Endothelial cell (in vitro differentiated cells): ENCODE results near the gene TMCC1. TPM values are rescaled to one million over a fixed set of nuclear protein-coding genes. Genes with fewer than 3 reads are reported as not detected.
"Not testable (repeated sequence)": the region's sequence is repeated elsewhere in the genome, so short reads cannot be mapped to it uniquely, and the experiment has no call there.

ENCODE experiments used
- DNase-seq: peaks from one replicate; pipeline ENCODE4 v3.0.0; 2021; ENCODE audit warnings: low spot score
- H3K27ac Mint-ChIP-seq: one replicate; pipeline ENCODE4 v1.8.0; 2021; ENCODE audit warnings: mixed read lengths, inconsistent platforms; ENCODE audit not compliant: unreplicated experiment
- H3K27me3 Mint-ChIP-seq: one replicate; pipeline ENCODE4 v1.8.0; 2021; ENCODE audit warnings: mild to moderate bottlenecking, moderate library complexity, mixed read lengths, inconsistent platforms; ENCODE audit not compliant: unreplicated experiment
- H3K36me3 Mint-ChIP-seq: one replicate; pipeline ENCODE4 v1.8.0; 2021; ENCODE audit warnings: mild to moderate bottlenecking, low read depth, mixed read lengths, inconsistent platforms; ENCODE audit not compliant: unreplicated experiment
- H3K4me1 Mint-ChIP-seq: one replicate; pipeline ENCODE4 v1.8.0; 2021; ENCODE audit warnings: mild to moderate bottlenecking, mixed read lengths, inconsistent platforms; ENCODE audit not compliant: unreplicated experiment
- H3K4me3 Mint-ChIP-seq: one replicate; pipeline ENCODE4 v1.8.0; 2021; ENCODE audit warnings: mild to moderate bottlenecking, mixed read lengths, inconsistent platforms; ENCODE audit not compliant: unreplicated experiment
- H3K9me3 Mint-ChIP-seq: one replicate; pipeline ENCODE4 v1.8.0; 2021; ENCODE audit warnings: mixed read lengths, inconsistent platforms; ENCODE audit not compliant: unreplicated experiment
- CTCF ChIP-seq: fragments of 200-600 bp; sonication (generic); IDR thresholded peaks from one replicate; pipeline ENCODE4 v1.5.0; 2021; ENCODE audit warnings: antibody characterized with exemption; ENCODE audit not compliant: unreplicated experiment
- total RNA-seq: library from RNA; stranded (reverse); fragmentation: NEBNext Ultra II Directional; extraction: Animal tissue kit (Norgen Biotek cat#: 25700); gene quantifications from one replicate; pipeline ENCODE4 v1.2.1, GENCODE V29; 2021; ENCODE audit not compliant: unreplicated experiment

TMCC1 gene
- total RNA-seq, 1 donor from 2014 or later: 50.9 TPM

GRCh38 chr3:129838086-129838485 lies 55.4 kb downstream of the TMCC1 start:
- H3K27ac Mint-ChIP-seq: peak overlapping the region; percentile 98
- peaks cover 39% of the 10 kb centered on the region for H3K4me1 Mint-ChIP-seq
- peaks cover 2% of the 10 kb centered on the region for H3K27me3 Mint-ChIP-seq
- no peak for TF ChIP-seq CTCF
- H3K4me3 Mint-ChIP-seq: peak overlapping the region; percentile 2
- H3K36me3 Mint-ChIP-seq: peaks cover 16% of the 10 kb centered on the region
- H3K9me3 Mint-ChIP-seq: no peaks in the 10 kb centered on the region
- DNase-seq: no peak

GRCh38 chr3:129837065-129837642 lies 56.4 kb downstream of the TMCC1 start:
- peak overlapping the region; percentile 98 for H3K27ac Mint-ChIP-seq
- no peak for TF ChIP-seq CTCF
- DNase-seq: no peak
- H3K9me3 Mint-ChIP-seq: no peaks in the 10 kb centered on the region
- H3K36me3 Mint-ChIP-seq: peaks cover 16% of the 10 kb centered on the region
- H3K4me3 Mint-ChIP-seq: peak overlapping the region; percentile 31
- peaks cover 39% of the 10 kb centered on the region for H3K4me1 Mint-ChIP-seq
- peaks cover 2% of the 10 kb centered on the region for H3K27me3 Mint-ChIP-seq

GRCh38 chr3:129836381-129837064 lies 57.0 kb downstream of the TMCC1 start:
- no peak for TF ChIP-seq CTCF
- no peak for DNase-seq
- Mint-ChIP-seq H3K27ac (peak overlapping the region; percentile 98), H3K27me3 (peaks cover 3% of the 10 kb centered on the region), H3K4me3 (peak overlapping the region; percentile 13), H3K36me3 (peaks cover 16% of the 10 kb centered on the region), H3K4me1 (peaks cover 39% of the 10 kb centered on the region), H3K9me3 (no peaks in the 10 kb centered on the region)

- Mint-ChIP-seq H3K27me3 (peaks cover 3% of the 10 kb centered on the region), H3K4me3 (no peak overlapping the region), H3K36me3 (peaks cover 9% of the 10 kb centered on the region), H3K4me1 (peaks cover 35% of the 10 kb centered on the region), H3K9me3 (no peaks in the 10 kb centered on the region), H3K27ac (no peak overlapping the region)
- no peak for TF ChIP-seq CTCF
- no peak for DNase-seq
Observed at GRCh38 chr3:129835198-129835597, 58.3 kb downstream of the TMCC1 start.

- peaks cover 3% of the 10 kb centered on the region for H3K27me3 Mint-ChIP-seq
- no peaks in the 10 kb centered on the region for H3K9me3 Mint-ChIP-seq
- peaks cover 7% of the 10 kb centered on the region for H3K36me3 Mint-ChIP-seq
- peaks cover 35% of the 10 kb centered on the region for H3K4me1 Mint-ChIP-seq
- H3K27ac Mint-ChIP-seq: no peak overlapping the region
- no peak for TF ChIP-seq CTCF
- no peak overlapping the region for H3K4me3 Mint-ChIP-seq
- DNase-seq: no peak
Observed at GRCh38 chr3:129834580-129834979, 58.9 kb downstream of the TMCC1 start.

- not testable (repeated sequence) for H3K9me3 Mint-ChIP-seq, H3K27me3 Mint-ChIP-seq, DNase-seq, H3K4me3 Mint-ChIP-seq, H3K27ac Mint-ChIP-seq
- H3K36me3 Mint-ChIP-seq: peaks cover 11% of the 10 kb centered on the region
- peaks cover 37% of the 10 kb centered on the region for H3K4me1 Mint-ChIP-seq
Observed at GRCh38 chr3:129831942-129832341, 61.6 kb downstream of the TMCC1 start.
